ENCODE results near the gene CD274.
"Not testable (repeated sequence)": the region's sequence is repeated elsewhere in the genome, so short reads cannot be mapped to it uniquely, and the experiment has no call there.

Gene CD274

DNA sequence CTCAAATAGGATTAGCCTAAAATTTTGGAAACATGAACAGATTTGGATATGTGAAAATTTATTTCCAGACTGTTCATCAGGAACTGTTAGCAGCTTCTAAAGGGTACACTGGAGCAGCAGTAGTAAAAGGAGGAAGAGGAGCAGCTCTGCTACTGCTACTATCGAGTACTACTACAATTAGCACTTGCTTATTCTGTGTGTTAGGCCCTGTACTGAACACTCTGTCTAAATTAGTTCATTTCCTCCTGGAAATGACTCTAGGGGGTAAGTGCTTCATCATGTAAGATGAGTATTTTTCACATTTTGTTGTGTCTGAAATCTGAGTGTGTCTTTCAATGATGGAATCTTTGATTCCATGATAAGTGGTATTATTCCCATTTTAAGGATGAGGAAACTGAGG, 9.8 kb downstream of the CD274 start:
- peaks cover 98% of the 10 kb centered on the region for H3K36me3 Mint-ChIP-seq (ENCODE audit: low read depth)

DNA sequence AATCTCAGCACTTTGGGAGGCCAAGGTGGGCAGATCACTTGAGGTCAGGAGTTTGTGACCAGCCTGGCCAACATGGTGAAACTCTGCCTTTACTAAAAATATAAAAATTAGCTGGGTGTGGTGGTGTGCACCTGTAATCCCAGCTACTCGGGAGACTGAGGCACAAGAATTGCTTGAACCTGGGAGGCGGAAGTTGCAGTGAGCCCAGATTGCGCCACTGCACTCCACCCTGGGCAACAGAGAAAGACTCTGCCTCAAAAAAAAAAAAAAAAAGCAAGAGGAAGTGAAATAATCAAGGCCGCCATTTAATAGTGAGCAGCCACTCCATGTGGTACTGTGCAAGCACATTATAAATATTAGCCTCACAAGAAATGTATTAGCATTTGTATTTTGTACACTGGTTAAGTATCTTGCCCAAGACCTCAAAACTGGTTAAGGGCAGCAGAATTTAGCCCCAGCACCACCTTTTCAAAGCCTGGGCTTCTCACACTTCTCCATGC, 14.5 kb downstream of the CD274 start:
- H3K4me3 Mint-ChIP-seq; H3K27me3 Mint-ChIP-seq; intact Hi-C loops (cut with micrococcal nuclease); H3K9me3 Mint-ChIP-seq: not testable (repeated sequence)
- H3K36me3 Mint-ChIP-seq (ENCODE audit: low read depth): peaks cover 100% of the 10 kb centered on the region
- peak overlapping the region; percentile 82 for H3K27ac Mint-ChIP-seq
- H3K4me1 Mint-ChIP-seq (ENCODE audit: low read depth): peaks cover 67% of the 10 kb centered on the region

More for the DNA sequence above, 9.8 kb downstream of the CD274 start:
- intact Hi-C loops (cut with micrococcal nuclease): no loop called here
- peaks cover 63% of the 10 kb centered on the region for H3K4me1 Mint-ChIP-seq (ENCODE audit: low read depth)
- peak overlapping the region; percentile 80 for H3K27ac Mint-ChIP-seq
- peak overlapping the region; percentile 48 for H3K4me3 Mint-ChIP-seq
- no peaks in the 10 kb centered on the region for H3K9me3 Mint-ChIP-seq
- no peaks in the 10 kb centered on the region for H3K27me3 Mint-ChIP-seq

DNA sequence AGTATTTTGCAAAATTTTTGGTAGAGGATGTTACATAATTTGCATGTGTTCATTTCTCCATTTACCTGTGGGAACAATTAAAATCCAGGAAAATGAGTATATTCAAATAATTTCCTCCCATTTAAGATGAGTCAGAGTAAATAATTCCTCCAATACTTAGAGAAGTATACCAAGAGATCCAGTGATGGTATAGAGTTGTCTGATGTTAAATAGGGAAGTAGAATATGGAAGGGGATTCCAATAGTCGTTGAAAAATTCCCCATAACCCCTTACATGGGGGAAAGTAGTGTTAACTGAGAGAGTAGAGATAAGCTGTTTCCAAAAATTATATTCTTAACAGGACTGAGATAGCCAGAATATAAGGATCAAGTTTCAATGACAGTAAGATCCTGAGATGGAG, 15.7 kb downstream of the CD274 start:
- Mint-ChIP-seq H3K36me3 (ENCODE audit: low read depth) (peaks cover 100% of the 10 kb centered on the region), H3K27ac (peak overlapping the region; percentile 82), H3K4me3 (no peak overlapping the region), H3K4me1 (ENCODE audit: low read depth) (peaks cover 63% of the 10 kb centered on the region), H3K27me3 (no peaks in the 10 kb centered on the region), H3K9me3 (no peaks in the 10 kb centered on the region)
- intact Hi-C loops (cut with micrococcal nuclease): no loop called here

DNA sequence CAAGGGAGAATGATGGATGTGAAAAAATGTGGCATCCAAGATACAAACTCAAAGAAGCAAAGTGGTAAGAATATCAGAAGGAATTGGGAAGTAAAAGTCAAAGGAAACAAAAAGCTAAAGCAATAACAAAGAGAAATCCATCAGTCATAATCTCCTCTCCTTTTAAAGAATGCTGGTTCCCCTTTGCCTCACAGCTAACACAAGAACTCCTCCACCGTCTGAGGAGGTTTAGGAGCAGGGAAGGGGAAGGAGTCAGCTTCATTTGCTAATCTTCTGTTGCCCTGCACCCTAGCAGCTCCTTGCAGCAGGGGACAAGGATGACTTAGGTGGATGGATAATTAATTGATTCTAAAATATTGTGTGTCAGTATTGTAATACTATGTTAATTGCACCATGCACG, 16.4 kb downstream of the CD274 start:
- H3K27me3 Mint-ChIP-seq: no peaks in the 10 kb centered on the region
- intact Hi-C loops (cut with micrococcal nuclease): no loop called here
- no peaks in the 10 kb centered on the region for H3K9me3 Mint-ChIP-seq
- peak overlapping the region; percentile 4 for H3K4me3 Mint-ChIP-seq
- H3K27ac Mint-ChIP-seq: peak overlapping the region; percentile 82
- peaks cover 63% of the 10 kb centered on the region for H3K4me1 Mint-ChIP-seq (ENCODE audit: low read depth)
- H3K36me3 Mint-ChIP-seq (ENCODE audit: low read depth): peaks cover 96% of the 10 kb centered on the region

DNA sequence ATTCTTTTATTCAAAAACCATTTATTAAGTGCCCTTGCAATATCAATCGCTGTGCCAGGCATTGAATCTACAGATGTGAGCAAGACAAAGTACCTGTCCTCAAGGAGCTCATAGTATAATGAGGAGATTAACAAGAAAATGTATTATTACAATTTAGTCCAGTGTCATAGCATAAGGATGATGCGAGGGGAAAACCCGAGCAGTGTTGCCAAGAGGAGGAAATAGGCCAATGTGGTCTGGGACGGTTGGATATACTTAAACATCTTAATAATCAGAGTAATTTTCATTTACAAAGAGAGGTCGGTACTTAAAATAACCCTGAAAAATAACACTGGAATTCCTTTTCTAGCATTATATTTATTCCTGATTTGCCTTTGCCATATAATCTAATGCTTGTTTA, 18.5 kb downstream of the CD274 start:
- no peaks in the 10 kb centered on the region for H3K27me3 Mint-ChIP-seq
- H3K9me3 Mint-ChIP-seq: no peaks in the 10 kb centered on the region
- no peak overlapping the region for H3K27ac Mint-ChIP-seq
- H3K4me1 Mint-ChIP-seq (ENCODE audit: low read depth): peaks cover 60% of the 10 kb centered on the region
- peaks cover 76% of the 10 kb centered on the region for H3K36me3 Mint-ChIP-seq (ENCODE audit: low read depth)
- intact Hi-C loops (cut with micrococcal nuclease): no loop called here
- H3K4me3 Mint-ChIP-seq: no peak overlapping the region

DNA sequence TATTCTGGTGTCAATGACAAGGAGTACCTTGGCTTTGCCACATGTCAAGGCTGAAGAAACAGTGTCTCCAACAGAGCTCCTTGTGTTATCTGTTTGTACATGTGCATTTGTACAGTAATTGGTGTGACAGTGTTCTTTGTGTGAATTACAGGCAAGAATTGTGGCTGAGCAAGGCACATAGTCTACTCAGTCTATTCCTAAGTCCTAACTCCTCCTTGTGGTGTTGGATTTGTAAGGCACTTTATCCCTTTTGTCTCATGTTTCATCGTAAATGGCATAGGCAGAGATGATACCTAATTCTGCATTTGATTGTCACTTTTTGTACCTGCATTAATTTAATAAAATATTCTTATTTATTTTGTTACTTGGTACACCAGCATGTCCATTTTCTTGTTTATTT, 19.8 kb downstream of the CD274 start:
- intact Hi-C loops (cut with micrococcal nuclease): no loop called here
- no peak overlapping the region for H3K4me3 Mint-ChIP-seq
- peaks cover 4% of the 10 kb centered on the region for H3K9me3 Mint-ChIP-seq
- H3K36me3 Mint-ChIP-seq (ENCODE audit: low read depth): peaks cover 70% of the 10 kb centered on the region
- no peaks in the 10 kb centered on the region for H3K27me3 Mint-ChIP-seq
- H3K27ac Mint-ChIP-seq: no peak overlapping the region
- peaks cover 59% of the 10 kb centered on the region for H3K4me1 Mint-ChIP-seq (ENCODE audit: low read depth)

DNA sequence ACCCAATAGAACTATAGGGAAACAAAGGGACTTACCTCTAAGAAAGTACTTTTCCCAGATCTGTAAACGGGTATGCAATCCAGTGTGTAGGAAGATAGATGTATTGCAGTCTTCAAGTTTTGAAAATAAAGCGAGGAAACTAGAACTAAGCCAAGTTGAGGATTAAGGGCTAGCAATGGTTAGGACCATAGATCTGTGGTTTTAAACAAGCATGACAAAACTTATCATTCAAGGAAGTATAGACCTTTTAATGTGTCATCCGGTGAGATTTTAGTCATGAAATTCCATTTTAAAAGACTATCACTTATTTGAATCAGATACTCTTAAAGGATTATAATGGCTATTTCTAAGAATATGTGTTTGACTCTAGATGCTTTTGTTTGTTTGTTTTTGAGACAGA, 20.5 kb downstream of the CD274 start:
- Mint-ChIP-seq H3K27ac (peak overlapping the region; percentile 20), H3K4me1 (ENCODE audit: low read depth) (peaks cover 58% of the 10 kb centered on the region), H3K27me3 (no peaks in the 10 kb centered on the region), H3K36me3 (ENCODE audit: low read depth) (peaks cover 70% of the 10 kb centered on the region), H3K9me3 (peaks cover 11% of the 10 kb centered on the region), H3K4me3 (no peak overlapping the region)
- intact Hi-C loops (cut with micrococcal nuclease): no loop called here

DNA sequence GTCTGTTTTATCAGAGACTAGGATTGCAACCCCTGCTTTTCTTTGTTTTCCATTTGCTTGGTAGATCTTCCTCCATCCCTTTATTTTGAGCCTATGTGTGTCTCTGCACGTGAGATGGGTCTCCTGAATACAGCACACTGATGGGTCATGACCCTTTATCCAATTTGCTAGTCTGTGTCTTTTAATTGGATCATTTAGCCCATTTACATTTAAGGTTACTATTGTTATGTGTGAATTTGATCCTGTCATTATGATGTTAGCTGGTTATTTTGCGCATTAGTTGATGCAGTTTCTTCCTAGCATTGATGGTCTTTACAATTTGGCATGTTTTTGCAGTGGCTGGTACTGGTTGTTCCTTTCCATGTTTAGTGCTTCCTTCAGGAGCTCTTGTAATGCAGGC, 25.3 kb downstream of the CD274 start:
- Mint-ChIP-seq H3K9me3 (peaks cover 20% of the 10 kb centered on the region), H3K36me3 (ENCODE audit: low read depth) (peaks cover 37% of the 10 kb centered on the region), H3K4me1 (ENCODE audit: low read depth) (peaks cover 52% of the 10 kb centered on the region)
- intact Hi-C loops (cut with micrococcal nuclease); H3K4me3 Mint-ChIP-seq; H3K27me3 Mint-ChIP-seq; H3K27ac Mint-ChIP-seq: not testable (repeated sequence)

DNA sequence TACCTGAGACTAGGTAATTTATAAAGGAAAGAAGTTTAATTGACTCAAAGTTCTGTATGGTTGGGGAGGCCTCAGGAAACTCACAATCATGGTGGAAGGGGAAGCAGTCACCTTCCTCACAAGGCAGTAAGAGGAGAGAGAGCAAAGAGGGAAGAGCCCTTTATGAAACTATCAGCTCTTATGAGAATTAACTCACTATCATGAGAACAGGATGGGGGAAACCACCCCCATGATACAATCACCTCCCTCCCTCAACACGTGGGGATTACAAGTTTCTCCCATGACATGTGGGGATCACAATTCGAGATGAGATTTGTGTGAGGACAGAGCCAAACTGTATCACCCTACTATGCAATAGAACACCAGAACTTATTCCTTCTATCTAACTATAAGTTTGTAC, 27.9 kb downstream of the CD274 start:
- H3K27ac Mint-ChIP-seq: peak overlapping the region; percentile 74
- intact Hi-C loops (cut with micrococcal nuclease): no loop called here
- H3K9me3 Mint-ChIP-seq: peaks cover 20% of the 10 kb centered on the region
- H3K4me3 Mint-ChIP-seq: no peak overlapping the region
- H3K4me1 Mint-ChIP-seq (ENCODE audit: low read depth): peaks cover 60% of the 10 kb centered on the region
- H3K36me3 Mint-ChIP-seq (ENCODE audit: low read depth): peaks cover 30% of the 10 kb centered on the region
- no peaks in the 10 kb centered on the region for H3K27me3 Mint-ChIP-seq

DNA sequence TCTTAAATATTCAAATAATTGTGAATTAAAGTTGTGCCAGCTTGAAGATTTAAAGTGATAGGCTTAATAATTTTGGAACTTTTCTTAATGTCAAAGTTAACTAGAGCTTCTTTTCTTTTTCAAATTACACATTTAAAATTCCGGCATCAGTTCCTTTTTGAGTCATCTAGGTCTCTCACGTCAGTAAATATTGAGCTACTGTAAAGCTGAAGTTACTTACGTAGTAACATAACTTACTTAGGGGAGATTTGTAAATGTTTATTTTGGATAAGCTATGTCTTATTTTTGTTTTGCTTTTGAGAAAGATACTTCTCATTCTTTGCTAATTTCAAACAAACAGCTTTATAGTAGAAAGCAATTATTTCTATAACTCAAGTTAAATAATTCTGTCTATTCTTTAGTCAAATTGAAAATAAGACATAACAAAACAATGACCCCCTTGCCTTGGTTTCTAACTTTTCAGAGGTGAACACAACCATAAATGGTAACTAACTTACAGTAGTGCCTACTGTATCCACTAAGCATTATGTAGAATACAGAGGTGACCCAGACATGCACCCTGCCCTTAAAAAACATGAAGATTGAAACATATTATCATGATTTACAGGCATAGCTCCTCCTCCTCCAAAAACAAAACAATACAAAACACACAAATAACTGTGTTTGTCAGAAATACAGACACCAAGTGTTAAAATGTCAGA, 29.8 kb downstream of the CD274 start:
- Mint-ChIP-seq H3K4me1 (ENCODE audit: low read depth) (peaks cover 48% of the 10 kb centered on the region), H3K27me3 (no peaks in the 10 kb centered on the region), H3K9me3 (peaks cover 15% of the 10 kb centered on the region), H3K27ac (peak overlapping the region; percentile 41), H3K36me3 (ENCODE audit: low read depth) (peaks cover 22% of the 10 kb centered on the region), H3K4me3 (no peak overlapping the region)
- intact Hi-C loops (cut with micrococcal nuclease): no loop called here

DNA sequence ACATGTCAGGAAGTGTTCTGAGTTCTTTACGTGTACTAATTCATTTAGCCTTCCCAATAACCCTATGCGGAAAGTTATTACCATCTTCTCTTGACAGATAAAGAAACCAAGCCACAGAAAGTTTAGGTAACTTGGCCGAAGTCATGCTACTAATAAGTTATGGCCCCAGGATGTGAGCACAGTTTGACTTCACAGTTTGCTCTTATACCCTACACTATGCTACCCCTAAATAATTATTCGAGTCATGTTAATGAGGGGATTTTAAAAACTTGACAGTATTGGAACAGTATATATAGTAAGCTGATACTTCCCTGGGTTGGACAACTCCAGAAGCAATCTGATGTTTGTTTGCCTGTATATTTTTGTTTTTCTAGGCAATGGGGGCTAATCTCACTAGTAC, 30.6 kb downstream of the CD274 start:
- Mint-ChIP-seq H3K36me3 (ENCODE audit: low read depth) (peaks cover 14% of the 10 kb centered on the region), H3K27me3 (no peaks in the 10 kb centered on the region), H3K4me1 (ENCODE audit: low read depth) (peaks cover 41% of the 10 kb centered on the region), H3K9me3 (peaks cover 7% of the 10 kb centered on the region), H3K27ac (peak overlapping the region; percentile 82), H3K4me3 (no peak overlapping the region)
- intact Hi-C loops (cut with micrococcal nuclease): no loop called here

DNA sequence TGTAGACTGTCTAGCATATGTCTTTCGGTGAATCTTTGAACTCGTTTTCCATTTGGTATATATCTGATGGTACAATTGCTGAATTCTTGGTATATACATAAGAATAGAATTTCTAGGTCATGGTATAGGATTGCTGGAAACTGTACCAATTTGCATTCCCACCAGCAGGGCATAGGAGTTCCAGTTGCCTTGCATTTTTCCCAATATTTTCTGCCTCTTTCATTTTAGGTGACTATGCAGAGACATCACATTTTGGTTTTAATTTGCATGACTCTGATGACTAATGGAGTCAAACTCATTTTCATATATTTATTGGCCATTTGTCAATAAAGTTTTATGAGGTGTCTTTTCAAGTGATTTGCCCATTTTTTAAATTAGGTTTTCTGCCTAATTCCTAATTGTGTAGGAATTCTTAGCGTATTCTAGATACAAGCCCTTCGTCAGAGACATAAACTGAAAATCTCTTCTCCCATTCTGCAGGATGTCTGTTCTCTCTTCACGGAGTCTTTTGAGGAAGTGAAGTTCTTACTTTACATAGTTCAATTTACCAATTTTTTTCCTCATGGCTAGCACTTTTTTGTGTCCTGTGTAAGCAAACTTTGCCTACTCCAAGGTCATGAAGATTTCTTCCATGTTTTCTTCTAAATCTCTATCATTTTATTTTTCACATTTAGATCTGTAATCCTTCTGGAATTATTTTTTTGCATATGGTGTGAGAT, 31.1 kb downstream of the CD274 start:
- peaks cover 2% of the 10 kb centered on the region for H3K9me3 Mint-ChIP-seq
- H3K27ac Mint-ChIP-seq: peak overlapping the region; percentile 82
- peaks cover 9% of the 10 kb centered on the region for H3K36me3 Mint-ChIP-seq (ENCODE audit: low read depth)
- H3K27me3 Mint-ChIP-seq: no peaks in the 10 kb centered on the region
- intact Hi-C loops (cut with micrococcal nuclease): no loop called here
- no peak overlapping the region for H3K4me3 Mint-ChIP-seq
- peaks cover 35% of the 10 kb centered on the region for H3K4me1 Mint-ChIP-seq (ENCODE audit: low read depth)

DNA sequence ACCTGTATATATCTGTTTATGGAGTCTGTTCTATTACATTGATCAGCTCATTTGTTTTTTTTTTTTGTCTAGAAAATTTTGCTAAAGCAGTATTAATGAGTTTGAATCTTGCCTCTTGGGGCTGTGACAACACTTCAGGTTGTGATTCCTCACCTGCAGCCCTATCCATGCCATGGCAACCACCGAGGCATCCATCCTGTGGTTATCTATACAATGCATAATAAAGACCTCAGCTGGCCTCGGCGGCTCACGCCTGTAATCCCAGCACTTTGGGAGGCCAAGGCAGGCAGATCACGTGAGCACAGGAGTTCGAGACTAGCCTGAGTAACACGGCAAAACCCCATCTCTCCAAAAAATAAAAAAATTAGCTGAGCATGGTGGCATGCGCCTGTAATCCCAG, 31.9 kb downstream of the CD274 start:
- H3K4me1 Mint-ChIP-seq (ENCODE audit: low read depth): peaks cover 36% of the 10 kb centered on the region
- peaks cover 4% of the 10 kb centered on the region for H3K36me3 Mint-ChIP-seq (ENCODE audit: low read depth)
- no peak overlapping the region for H3K4me3 Mint-ChIP-seq
- H3K9me3 Mint-ChIP-seq: no peaks in the 10 kb centered on the region
- no peaks in the 10 kb centered on the region for H3K27me3 Mint-ChIP-seq
- intact Hi-C loops (cut with micrococcal nuclease): no loop called here
- peak overlapping the region; percentile 82 for H3K27ac Mint-ChIP-seq

DNA sequence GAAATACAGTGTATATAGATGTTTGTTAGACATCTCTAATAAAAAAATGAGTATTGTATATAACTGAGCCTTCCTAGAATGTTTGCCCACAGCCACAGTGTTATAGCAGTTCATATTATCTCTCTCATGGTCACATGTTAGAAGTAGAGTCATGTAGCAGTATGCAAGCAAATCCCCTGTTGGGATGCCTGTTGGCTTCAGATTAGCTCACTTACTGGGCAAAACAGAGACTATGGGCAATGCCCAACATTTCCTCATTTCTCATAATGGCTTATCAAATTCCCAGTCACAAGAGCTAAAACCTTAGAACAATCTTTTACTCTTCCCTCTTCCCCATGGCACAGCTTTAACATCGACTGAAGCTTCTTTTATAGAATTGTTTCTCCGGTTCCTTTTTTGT, 33.0 kb downstream of the CD274 start:
- H3K36me3 Mint-ChIP-seq (ENCODE audit: low read depth): no peaks in the 10 kb centered on the region
- no peaks in the 10 kb centered on the region for H3K27me3 Mint-ChIP-seq
- H3K4me1 Mint-ChIP-seq (ENCODE audit: low read depth): peaks cover 43% of the 10 kb centered on the region
- H3K4me3 Mint-ChIP-seq: no peak overlapping the region
- intact Hi-C loops (cut with micrococcal nuclease): no loop called here
- H3K9me3 Mint-ChIP-seq: no peaks in the 10 kb centered on the region
- no peak overlapping the region for H3K27ac Mint-ChIP-seq

Data from dendritic cell treated with granulocyte-macrophage colony-stimulating factor and Interleukin-4, amounts not matched to agents 40 ng/mL and 50 ng/mL, for 4 days (primary cell).